GM18520 (cell line): ENCODE measurements around the gene KIF26B.

Experiments
- ATAC-seq: cut with Tn5 transposase; IDR thresholded peaks from one replicate; pipeline ENCODE4 v1.9.1; 2021; ENCODE audit not compliant: unreplicated experiment

KIF26B gene

GRCh38 chr1:245448975-245449431 is 294.2 kb downstream of the KIF26B start:
- no peak for ATAC-seq

GRCh38 chr1:245453541-245453940 is 298.8 kb downstream of the KIF26B start:
- ATAC-seq = no peak

GRCh38 chr1:245454051-245454450 is 299.3 kb downstream of the KIF26B start:
- ATAC-seq = no peak

- no peak for ATAC-seq
These were observed 302.8 kb downstream of the KIF26B start for GRCh38 chr1:245457562-245457961.

GRCh38 chr1:245458234-245458633 is 303.4 kb downstream of the KIF26B start:
- ATAC-seq = no peak

GRCh38 chr1:245458761-245459174 is 304.0 kb downstream of the KIF26B start:
- ATAC-seq = no peak

GRCh38 chr1:245459621-245460020 is 304.8 kb downstream of the KIF26B start:
- ATAC-seq = no peak

- no peak for ATAC-seq
These were observed 306.9 kb downstream of the KIF26B start for GRCh38 chr1:245461681-245462080.

GRCh38 chr1:245462161-245462560 is 307.4 kb downstream of the KIF26B start:
- no peak for ATAC-seq

- ATAC-seq = no peak
These were observed 308.8 kb downstream of the KIF26B start for GRCh38 chr1:245463392-245464165.

- ATAC-seq = no peak
These were observed 309.5 kb downstream of the KIF26B start for GRCh38 chr1:245464290-245464689.

- ATAC-seq = no peak
These were observed 310.9 kb downstream of the KIF26B start for GRCh38 chr1:245465666-245466065.

- ATAC-seq = no peak
These were observed 311.5 kb downstream of the KIF26B start for GRCh38 chr1:245466261-245466660.

GRCh38 chr1:245467804-245468203 is 313.0 kb downstream of the KIF26B start:
- no peak for ATAC-seq

- no peak for ATAC-seq
These were observed 314.2 kb downstream of the KIF26B start for GRCh38 chr1:245469006-245469405.

GRCh38 chr1:245469734-245470133 is 314.9 kb downstream of the KIF26B start:
- no peak for ATAC-seq

- ATAC-seq = no peak
These were observed 320.3 kb downstream of the KIF26B start for GRCh38 chr1:245475126-245475525.

- no peak for ATAC-seq
These were observed 321.3 kb downstream of the KIF26B start for GRCh38 chr1:245475961-245476516.

- no peak for ATAC-seq
These were observed 323.2 kb downstream of the KIF26B start for GRCh38 chr1:245477941-245478340.

- ATAC-seq = no peak
These were observed 325.8 kb downstream of the KIF26B start for GRCh38 chr1:245480393-245481120.

GRCh38 chr1:245481261-245481660 is 326.5 kb downstream of the KIF26B start:
- no peak for ATAC-seq

- no peak for ATAC-seq
These were observed 328.5 kb downstream of the KIF26B start for GRCh38 chr1:245483247-245483646.
